GM18499 (cell line): ENCODE results near the gene FLT3LG.

Experiments used
- ATAC-seq: cut with Tn5 transposase; IDR thresholded peaks from one replicate; pipeline ENCODE4 v1.9.1; 2021; ENCODE audit warnings: moderate number of reproducible peaks; ENCODE audit not compliant: insufficient read depth, unreplicated experiment

The FLT3LG gene, protein sequence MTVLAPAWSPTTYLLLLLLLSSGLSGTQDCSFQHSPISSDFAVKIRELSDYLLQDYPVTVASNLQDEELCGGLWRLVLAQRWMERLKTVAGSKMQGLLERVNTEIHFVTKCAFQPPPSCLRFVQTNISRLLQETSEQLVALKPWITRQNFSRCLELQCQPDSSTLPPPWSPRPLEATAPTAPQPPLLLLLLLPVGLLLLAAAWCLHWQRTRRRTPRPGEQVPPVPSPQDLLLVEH

DNA sequence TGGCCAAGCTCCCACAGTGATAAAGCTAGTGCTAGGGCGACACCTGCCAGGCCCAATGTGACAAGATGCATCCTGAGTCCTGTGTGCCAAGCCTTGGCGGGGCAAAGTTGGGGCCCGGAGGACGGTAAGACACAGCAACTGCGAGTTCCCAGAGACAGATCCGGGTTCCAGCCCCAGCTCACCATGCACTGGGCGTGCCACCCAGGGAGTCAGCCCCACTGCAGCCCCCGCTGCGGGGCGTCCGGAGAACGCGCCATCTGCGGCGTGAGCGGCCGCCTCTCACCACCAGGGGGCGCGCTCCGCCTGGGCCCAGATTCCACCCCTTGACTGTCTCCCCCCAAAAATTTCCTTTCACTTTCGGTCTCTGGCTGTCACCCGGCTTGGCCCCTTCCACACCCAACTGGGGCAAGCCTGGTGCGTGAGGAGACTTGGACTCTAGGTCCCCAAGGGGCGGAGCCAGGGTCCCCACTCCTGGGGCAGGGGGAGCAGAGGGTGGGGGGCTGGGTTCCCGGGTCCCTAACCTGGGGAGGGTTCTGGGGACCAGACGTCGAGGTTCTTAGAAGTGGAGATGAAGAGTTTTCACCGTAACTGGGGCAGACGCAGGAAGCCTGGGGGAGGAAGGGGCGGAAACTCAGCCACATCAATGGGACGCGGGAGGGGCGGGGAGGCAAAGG, at the start of gene FLT3LG:
Gene FLT3LG (plus strand): TSS at position 348 of the 674 bp plus-strand sequence. CDS start 425 bp downstream, outside the sequence.
- no peak for ATAC-seq

DNA sequence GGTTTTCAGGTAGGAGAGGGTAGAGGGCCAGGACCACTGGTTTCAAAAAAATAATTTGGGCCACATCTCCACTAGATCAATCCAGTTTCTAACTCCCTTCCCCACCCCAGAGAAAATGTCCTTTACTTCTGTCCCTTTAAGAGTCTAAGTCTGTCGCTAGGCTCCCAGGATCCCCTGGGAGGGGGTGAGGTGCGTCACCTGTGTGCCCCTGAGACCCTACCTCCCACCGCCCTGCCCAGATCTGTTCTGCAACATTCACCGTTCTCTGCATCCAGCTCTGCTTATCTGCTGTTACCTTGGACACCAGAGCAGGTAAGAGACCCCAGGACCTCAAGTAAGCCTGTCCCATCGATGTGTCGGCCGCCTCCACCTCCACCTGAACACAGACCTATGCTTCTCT, 48.8 kb upstream of the FLT3LG start, which contains the start of gene GFY:
Gene GFY (plus strand): TSS at position 211 of the 400 bp plus-strand sequence. CDS start 1,043 bp downstream, outside the sequence.
- no peak for ATAC-seq

DNA sequence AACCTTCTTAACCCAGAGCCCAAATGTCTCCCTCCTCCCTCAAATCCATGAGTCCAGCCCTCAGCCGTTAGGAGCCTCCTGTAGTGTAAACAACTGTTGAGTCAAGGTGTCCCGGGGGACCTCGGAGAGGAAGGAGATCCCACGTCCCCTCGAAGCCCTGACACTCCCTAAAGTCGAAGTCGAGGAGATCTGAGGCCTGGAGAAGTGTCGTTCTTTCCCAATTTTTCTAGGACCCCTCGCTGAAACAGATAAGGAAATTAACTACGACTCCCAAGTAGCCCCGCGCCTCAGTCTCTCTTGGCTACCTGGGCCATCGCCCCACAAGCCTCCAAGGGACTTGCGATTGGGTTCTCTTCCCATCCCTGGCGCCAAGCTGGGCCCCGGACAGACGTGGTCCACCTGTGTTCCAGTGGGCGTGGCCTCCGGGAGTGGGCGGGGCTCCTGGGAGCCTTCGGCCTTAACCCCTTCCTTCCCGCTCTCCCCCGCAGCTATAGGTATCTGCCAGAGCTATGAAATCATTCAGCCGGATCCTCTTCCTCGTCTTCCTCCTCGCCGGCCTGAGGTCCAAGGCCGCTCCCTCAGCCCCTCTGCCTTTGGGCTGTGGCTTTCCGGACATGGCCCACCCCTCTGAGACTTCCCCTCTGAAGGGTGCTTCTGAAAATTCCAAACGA, 48.0 kb upstream of the FLT3LG start:
- ATAC-seq: no peak

DNA sequence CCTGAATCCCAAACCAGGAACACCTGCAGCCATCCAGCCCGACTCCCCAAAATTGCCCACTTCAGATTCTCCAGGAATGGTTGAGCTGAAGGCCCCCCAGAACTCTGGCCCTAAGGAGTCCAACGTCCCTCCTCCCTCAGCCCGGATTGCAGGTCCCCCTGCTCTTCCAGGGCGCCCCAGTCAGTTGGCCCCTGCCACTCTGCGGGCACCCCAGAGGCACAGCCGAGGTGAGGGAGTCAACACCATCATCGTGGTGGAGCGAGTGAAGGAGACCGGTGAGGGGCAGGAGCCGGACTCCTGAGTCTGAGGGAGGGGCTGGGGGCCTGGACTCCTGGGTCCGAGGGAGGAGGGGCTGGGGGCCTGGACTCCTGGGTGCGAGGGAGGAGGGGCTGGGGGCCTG, 46.7 kb upstream of the FLT3LG start:
- ATAC-seq: no peak

DNA sequence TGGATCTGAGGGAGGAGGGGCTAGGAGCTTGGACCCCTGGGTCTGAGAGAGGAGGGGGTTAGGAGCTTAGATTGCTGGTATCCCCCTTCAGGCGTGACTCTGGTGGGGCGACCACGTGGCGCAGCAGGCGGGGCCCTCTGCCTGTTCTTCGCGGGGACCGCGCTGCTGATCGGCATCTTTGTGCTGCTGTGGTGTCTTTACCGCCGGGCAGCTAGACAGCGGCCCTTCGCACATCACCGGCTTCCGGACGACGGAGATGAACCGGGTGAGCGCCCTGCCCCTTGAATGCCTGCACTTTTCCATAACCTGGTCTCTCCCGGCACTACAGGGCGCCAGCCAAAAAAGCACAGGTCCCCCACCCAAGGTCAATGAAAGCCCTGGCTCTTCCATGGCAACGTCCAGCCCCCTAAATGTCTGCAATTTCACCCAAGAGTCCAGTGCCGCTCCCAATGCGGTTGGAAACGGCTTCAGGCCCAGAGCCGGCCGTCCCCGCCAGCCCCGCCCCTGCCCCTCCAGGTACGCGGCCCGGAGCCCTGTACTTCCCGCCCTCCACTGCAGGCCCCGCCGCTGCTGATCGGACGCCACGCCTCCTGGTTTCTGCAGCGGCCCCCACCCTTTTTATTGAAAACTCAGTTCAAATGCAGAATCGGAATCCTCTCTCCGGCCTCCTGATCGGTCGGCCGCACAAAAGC, 46.0 kb upstream of the FLT3LG start:
- no peak for ATAC-seq

DNA sequence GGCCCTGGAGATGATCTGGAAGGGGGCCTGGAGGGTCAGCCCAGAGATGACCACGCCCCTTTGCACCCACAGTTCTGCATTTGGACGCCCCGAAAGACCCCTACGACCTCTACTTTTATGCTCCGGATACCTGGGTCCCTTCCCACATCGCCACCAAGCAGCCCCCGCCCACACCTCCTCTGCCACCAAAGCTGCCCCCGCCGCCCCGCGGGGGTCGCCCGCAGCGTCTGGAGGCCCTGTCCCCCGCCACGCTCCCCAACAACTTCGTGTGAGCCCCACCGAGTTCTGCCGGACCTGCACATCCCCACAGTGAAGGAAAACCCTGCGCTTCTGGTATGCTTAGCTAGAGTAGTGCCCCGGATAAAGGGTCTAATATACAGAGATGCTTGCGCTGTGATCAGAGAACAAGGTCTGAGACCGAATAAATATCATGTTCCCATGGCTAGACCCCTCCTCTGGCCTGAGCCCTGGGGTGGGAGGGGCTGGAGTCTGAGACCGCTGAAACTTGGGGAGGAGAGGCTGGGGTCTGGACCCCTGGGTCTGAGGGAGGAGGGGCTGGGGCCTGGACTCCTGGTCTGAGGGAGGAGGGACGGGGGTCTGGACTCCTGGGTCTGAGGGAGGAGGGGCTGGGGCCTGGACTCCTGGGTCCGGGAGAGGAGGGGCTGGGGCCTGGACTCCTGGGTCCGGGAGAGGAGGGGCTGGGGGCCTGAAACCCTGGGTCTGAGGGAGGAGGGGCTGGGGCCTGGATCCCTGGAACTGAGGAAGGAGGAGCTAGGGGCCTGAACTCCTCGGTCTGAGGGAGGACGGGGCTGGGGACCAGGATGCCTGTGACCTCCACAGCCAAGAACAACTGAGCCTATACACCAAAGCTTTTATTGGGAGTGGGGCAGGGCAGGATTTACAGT, 45.2 kb upstream of the FLT3LG start:
- no peak for ATAC-seq

DNA sequence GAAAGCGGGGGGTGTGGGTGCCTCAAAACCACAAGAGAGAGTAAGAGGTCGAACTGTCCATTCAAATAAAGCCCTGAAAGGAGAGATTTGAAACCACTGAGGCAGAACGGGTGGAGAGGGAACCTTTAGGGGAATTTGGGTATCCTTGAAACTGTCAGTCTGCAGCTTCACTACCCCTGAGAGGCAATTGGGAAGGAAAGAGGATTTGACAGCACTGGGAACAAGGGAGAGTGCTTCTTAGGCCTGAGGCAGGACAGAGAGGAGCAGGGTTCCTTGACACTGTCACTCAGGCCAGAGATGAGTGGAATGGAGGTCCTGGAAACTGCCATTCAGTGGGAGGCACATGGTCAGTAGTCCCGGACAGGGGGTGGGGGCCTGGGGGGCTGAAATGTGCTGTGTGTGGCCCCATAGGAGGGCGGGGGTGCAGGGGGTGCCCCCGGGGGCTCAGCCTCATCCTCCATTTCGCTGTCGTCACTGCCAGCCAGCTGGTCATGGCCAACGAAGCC, 43.8 kb upstream of the FLT3LG start:
- ATAC-seq: no peak

DNA sequence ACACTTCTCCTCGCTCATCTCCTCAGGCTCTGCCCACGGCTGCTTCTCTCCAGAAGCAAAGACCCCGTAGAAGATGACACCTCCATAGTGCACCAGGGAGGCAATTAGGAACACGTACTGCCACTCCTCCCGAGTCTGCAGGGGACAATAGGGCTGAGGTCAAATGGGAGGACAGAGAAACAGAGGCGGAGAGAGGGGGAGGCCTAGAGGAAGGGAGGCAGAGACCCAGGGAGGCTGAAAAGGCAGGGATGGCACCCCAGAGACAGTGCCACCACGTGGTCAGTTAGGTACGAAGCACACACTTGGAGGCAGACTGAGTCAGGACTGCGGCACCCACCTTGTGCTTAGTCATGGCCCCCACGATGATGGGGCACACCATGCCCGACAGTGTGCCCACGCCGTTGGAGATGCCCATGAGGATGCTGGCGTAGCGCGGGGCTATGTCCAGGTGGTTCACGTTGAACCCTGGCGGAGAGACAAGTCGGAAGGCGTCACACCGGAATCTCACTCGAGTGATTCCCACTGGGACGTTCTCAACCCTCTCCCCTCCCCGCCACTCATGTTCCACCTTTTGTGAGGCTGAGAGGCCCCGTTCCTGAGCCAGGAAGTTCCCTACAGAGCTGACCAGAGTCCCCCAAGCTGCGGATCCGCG, 43.2 kb upstream of the FLT3LG start:
- ATAC-seq: no peak

DNA sequence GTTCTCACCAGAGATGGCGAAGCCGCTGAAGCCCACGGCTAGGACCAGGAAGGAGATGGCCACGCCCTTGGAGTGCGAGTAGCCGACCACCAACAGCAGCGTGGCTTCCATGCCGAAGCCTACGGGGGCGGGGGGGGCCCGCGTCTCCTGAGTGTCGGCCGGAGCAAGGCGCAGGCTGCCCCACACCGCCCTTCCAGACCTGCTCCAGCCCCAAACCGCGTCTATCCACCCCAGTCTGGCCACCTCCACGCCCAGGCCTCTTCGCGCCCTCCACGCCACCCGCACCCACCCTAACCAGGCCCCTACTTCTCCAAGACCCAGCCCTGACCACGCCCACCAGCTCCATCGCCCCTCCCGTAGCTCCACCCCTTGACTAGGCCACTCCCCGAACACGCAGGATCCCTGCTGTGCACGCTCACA, 42.7 kb upstream of the FLT3LG start:
- no peak for ATAC-seq

DNA sequence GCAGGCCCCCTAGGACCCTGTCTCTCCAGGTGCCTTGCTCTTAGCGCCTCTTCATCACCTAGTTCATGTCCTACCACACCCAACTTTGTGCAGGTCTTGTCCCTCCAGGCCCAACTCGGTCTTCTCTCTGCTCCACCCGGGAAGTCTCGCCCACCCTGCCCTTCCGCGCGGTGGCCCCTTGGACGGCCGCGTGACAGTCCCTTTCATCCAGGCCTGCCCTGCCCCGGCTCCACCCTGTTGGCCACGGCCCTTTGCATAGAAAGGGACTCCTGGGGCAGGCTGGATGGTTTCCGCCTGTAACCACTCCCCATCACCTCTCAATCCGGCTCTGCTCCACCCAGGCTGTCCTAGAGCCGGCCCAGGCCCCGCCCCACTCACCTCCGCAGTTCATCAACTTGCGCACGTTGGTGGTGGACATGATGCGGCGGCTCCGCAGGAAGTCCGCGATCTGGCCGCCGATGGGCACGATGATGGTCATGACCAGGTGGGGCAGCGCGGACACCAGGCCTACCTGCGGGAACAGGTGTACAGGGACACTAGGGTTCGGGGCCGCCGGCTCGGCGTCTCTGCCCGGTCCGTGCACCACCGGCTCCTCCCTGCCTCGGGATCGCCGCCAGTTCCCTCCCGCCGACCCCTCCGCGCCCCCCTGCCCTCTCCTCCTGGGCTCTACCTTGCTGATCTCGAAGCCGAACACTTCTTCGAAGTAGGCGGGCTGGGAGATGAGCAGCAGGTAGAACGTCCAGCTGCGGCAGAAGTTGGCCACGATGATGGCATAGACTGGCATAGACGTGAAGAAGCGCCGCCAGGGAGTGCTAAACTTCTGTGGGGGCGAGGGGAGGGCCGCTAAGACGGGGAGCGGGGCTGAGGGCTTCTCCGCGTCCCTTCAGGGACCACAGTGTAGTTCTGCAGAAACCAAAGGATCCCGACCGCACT, 41.6 kb upstream of the FLT3LG start:
- ATAC-seq: no peak

DNA sequence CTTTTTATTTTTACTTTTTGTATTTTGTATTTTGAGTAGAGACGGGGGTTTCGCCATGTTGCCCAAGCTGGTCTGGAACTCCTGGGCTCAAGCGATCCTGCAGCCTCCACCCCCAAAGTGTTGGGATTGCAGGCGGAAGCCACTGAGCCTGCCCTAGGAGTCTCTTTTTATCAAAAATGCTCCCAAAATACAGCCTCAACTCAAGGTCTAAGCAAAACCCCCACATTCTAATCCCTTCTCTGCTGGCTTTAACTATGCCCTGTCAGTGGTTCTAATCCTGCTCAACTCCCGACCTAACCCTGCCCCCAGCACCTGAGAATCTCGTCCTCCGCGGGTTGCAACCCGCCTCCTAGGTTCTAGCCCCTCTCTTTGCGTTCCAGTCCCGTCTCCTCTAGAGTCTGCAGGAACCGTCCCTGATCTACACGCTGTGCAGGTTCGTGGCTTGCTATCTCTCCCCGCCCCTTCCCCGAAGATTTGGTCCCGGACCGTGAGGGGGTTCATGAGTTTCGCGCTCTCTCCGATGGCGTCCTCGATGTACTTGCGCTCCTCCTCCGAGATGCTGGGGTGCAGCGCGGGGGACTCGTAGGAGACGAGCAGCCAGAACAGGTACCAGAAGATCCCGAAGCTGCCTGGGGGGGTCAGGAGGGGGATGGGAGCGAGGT, 40.6 kb upstream of the FLT3LG start:
- ATAC-seq: no peak

DNA sequence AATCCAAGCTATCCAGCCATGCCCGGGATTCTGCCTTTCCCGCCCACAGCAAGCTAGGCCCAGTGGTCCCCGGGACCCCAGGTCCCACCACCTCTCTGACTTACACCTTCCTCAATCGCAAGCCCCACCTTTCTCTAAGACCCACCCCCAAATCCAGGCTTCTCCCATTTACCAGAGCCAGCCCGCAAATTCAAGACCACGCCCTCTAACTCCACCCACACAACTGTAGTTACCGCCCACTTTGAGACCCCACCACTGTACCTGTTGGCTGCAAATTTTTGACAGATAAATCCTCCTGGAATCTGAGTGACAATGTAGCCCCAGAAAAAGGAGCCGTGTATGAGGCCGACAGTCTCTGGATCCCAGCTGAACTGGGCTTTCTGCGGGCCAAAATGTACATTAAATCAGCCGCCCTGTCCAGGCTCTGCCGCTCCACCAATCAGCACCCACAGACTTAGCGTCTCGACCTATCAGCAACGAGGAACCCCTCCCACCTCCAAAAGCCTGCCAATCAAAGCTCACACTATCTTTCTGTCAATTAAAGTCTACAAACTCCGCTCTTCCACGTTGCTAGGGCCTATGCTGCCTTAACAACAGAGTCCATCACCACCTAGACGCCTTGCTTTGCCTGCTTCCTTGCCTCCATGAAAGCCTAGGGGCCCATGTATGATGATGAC, 39.0 kb upstream of the FLT3LG start:
- ATAC-seq: no peak

DNA sequence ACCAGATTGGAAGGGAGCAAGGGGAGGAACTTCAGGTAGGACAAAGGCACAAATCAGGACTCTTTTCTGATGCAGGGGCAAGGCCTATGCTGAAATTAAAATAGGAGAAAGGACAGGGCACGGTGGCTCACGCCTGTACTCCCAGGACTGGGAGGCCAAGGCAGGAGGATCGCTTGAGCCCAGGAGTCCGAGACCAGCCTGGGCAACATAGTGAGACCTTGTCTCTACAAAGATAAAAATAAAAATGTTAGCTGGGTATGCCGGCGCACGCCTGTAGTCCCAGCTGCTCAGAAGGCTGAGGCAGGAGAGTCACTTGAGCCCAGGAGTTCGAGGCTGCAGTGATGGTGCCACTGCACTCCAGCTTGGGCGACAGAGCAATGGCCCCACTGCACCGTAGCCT, 38.3 kb upstream of the FLT3LG start:
- ATAC-seq: no peak

DNA sequence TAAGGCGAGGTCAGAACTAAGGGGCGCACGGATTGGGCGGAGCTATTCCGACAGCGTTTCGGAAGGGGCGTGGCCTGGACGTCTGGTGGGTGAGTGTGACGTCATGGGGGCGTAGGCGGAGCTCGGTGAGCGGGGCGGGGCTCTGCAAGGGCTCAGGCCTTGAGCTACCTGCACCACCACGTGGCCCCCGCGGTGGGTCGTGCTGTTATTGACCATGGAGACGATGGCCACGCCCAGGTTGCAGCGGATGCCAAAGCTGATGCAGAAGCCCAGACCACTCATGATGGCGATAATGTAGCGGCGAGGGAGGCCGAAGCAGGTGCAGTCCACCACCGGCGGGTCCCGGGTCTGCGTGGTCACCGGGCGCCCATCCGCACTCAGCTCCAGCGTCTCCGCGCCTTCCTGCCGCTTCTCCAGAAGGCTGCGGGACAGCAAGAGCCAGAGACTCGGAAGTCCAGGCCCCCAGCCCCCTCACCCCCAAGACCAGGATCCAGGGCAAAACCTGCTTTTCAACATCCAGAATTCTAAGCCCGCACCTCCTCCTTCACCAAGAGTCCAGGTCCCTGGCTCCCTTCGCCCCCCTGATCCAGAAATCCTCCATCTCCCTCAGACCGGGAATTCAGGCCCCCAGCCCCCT, 37.5 kb upstream of the FLT3LG start:
- no peak for ATAC-seq

DNA sequence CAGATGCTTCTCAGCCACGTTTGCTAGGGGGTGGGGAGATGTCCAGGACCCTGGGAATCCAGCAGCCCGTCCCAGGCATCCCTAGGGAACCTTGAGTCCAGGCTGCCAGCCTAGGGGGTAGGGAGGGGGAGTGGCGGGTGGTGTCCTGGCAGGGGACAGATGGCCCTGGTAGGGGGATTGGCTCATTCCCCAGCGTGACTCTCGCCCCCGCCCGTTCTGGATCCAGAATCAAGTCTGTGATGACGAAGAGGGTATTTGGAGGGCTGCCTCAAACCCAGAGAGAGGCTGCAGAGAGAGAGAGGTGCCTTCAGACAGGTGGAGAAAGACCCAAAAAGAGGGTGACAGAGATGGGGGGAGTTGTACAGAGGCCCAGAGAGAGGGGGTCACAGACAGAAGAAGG, 36.8 kb upstream of the FLT3LG start:
- ATAC-seq: no peak

DNA sequence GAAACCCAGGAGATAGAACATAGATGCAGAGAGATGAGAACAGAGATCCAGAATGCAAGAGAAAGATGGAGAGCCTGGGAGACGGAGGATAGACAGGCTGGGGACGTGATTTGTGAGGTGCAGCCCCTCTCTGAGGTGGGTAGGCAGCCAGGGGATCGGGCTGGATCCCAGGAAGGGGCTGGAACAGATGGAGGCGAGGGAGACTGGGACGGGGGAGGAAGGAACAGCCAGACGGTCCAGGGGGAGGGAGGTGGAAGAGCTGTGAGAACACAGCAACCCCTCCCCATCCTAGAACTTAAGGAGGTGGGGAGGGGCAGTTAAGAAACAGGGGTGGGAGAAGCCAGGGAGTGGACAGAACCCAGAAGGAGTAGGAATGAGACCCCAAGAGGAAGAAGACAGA, 35.8 kb upstream of the FLT3LG start:
- no peak for ATAC-seq

DNA sequence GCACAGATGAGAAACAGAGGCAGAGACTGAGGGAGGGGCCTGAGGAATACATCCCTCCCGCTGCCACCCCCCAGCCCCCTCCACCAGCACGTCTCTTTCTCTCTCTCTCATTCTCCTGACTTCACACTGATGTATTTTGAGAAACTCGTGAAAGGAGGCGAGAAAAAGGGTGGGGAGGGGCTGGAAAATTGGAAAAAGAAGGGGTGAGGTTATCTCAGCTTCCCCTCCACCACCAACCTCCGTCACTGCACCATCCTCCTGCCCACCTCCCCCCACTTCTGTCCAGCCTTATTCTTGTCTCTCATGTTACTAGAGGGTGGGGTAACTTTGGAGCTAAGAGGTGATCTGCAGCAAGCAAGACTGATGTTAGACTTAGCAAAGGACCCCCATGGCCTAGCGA, 34.2 kb upstream of the FLT3LG start:
- no peak for ATAC-seq
